Fibroblast of villous mesenchyme (primary cell): ENCODE measurements around the gene ACAD9. TPM values are rescaled to one million over a fixed set of nuclear protein-coding genes. Genes with fewer than 3 reads are reported as not detected.

ENCODE experiments used
- DNase-seq: peaks from one replicate; pipeline ENCODE4 v3.0.0-alpha.2; 2010; ENCODE audit warnings: low read depth
- H3K4me3 ChIP-seq: 2 replicates; pipeline ENCODE4 v1.5.1; 2011; ENCODE audit warnings: low read depth, mild to moderate bottlenecking, low read length
- total RNA-seq: library from RNA; depleted of rRNA; stranded (reverse); fragments of >200 nt; gene quantifications from 2 replicates; pipeline ENCODE4 v1.2.3, GENCODE V29; 2012
- TF ChIP-seq, protein P1 (sequence below): IDR thresholded peaks from 2 replicates; pipeline ENCODE4 v1.5.1; 2012; ENCODE audit warnings: low read depth, mild to moderate bottlenecking, low read length; ENCODE audit not compliant: insufficient read depth

The ACAD9 gene
- total RNA-seq, 1 donor = 35.8 TPM

DNA sequence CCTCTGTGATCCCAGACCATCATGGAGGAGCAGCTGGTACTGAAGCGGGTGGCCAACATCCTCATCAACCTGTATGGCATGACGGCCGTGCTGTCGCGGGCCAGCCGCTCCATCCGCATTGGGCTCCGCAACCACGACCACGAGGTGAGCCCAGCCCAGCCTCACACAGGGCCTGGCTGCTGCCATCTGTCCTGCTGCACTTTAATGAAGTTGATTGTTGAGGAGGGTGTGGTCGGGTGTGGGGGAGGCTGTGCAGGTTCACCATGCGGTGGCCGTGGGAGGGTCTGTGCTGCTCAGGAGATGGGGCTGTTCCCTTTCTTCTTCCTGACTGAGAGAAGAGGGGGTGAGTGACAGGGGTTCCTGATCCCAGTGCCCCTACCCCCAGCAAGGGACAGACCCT, 30.6 kb downstream of the ACAD9 start:
- no peak overlapping the region for H3K4me3 ChIP-seq

DNA sequence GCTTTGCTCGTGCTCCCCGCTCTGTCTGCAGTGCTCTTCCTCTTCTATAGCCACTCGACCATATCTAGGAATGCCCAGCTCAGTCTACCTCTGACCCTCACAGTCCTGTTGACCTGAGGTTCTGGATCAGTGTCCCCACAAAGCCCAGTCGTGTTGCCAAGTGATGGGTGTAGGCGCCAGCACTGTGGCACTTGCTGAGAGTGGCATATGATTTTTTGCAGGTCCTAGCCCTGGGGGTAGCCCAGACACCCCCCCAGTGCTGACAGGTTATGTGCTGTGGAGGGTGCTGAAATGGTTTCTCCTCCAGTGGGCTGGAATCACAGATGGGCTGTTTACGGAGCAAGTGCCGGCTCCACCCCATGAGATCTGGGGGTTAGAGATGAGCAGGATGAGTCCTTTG, 32.5 kb downstream of the ACAD9 start:
- TF ChIP-seq, protein P1, sequence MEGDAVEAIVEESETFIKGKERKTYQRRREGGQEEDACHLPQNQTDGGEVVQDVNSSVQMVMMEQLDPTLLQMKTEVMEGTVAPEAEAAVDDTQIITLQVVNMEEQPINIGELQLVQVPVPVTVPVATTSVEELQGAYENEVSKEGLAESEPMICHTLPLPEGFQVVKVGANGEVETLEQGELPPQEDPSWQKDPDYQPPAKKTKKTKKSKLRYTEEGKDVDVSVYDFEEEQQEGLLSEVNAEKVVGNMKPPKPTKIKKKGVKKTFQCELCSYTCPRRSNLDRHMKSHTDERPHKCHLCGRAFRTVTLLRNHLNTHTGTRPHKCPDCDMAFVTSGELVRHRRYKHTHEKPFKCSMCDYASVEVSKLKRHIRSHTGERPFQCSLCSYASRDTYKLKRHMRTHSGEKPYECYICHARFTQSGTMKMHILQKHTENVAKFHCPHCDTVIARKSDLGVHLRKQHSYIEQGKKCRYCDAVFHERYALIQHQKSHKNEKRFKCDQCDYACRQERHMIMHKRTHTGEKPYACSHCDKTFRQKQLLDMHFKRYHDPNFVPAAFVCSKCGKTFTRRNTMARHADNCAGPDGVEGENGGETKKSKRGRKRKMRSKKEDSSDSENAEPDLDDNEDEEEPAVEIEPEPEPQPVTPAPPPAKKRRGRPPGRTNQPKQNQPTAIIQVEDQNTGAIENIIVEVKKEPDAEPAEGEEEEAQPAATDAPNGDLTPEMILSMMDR = no peak
- DNase-seq = no peak

More for the DNA sequence above, 30.6 kb downstream of the ACAD9 start:
- TF ChIP-seq, protein P1 = no peak
- DNase-seq = no peak

DNA sequence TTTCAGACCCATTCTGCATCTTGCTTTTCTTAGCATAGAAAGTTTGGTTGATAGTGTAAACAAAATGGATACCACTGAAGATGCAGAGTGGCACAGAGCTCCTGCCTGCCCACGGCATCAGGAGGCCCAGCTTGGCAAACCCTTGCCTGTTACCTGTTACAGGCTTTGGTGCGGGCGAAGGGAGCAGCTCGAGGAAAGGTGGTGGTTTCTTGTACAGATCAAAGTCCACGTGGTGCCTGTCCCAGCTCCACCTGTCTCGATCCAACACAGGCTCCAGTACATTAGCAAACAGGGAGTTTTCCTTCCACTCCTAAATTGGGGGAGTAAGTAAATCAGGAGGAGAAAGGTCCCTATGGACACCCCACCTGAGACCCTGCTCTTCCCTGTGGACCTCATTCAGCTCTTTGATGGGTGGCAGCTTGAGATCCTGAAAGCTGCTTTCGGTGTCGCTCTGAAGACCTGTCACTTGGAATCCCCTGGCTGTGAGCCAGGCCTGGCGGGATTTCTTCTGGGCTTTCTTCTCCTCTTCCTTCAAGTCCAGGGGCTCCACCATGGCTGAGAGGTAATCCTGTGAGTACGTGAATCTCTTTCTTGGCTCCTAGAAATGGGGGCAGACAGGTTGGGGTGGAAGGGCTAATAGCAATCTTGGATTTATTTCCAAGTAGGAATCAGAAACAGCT, 35.7 kb downstream of the ACAD9 start:
- TF ChIP-seq, protein P1 = no peak
- DNase-seq = no peak
- H3K4me3 ChIP-seq = no peak overlapping the region

More for the DNA sequence above, 32.5 kb downstream of the ACAD9 start:
- H3K4me3 ChIP-seq = no peak overlapping the region

DNA sequence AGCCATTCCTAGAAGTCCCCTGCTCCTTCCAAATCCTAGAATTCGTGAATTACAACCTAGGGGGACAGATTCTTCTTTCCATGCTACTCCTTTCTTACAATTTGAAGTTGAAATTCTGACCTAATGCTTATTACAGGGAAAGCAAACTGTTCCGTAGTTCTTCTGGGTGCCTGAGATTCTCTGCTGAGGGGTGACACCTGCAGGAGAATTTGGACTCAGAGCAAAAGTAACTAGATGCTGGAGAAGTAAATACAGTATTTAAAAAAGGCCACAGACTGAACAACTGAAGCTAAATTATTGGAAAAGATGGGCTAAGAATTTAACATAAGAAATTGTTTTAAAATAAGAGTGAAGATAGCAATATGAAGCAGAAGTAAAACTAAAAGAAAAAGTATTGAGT, 37.9 kb downstream of the ACAD9 start:
- TF ChIP-seq, protein P1 = no peak
- no peak for DNase-seq

DNA sequence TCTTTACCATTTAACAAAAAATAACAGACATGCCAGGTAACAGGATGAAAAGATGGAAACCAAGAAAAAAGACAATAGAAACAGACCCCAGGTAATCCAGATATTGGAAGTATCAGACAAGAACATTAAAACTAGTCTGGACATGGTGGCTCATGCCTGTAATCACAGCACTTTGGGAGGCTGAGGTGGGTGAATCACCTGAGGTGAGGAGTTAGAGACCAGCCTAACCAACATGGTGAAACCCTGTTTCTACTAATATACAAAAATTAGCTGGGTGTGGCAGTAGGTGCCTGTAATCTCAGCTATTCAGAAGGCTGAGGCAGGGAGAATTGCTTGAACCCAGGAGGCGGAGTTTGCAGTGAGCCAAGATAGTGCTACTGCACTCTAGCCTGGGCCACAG, 40.6 kb downstream of the ACAD9 start:
- TF ChIP-seq, protein P1 = no peak
- H3K4me3 ChIP-seq = no peak overlapping the region
- DNase-seq = no peak

More for the DNA sequence above, 37.9 kb downstream of the ACAD9 start:
- no peak overlapping the region for H3K4me3 ChIP-seq

DNA sequence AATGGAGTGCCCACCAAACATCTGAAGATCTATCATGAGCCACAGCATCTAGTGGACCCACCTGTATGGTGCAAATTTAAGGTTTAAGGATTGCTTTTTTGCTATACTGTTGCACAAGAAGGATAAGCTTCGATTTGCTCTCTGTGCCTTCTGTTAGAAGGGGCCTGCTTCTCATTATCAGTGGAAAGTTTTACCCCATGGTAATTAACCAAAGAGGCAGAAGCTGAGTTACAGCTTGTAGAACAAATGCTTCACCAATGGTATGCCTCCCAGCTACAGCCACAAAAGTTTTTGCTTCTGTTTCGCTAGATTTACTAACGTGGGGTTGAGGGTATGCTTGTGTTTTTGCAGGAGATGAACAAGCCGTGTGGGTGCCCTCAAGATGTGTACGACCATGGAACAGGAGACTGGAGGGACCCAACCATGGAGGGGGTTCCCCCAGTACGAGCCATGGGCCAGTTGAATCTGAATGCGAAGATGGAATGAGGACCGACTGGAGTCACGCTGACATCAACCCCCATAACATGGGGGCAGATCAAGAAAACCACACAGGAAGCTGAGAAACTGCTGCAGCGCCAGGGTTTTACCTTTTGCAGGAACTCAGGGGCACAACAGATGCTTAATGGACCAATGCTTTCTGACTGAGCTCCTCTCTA, 43.5 kb downstream of the ACAD9 start:
- TF ChIP-seq, protein P1 = no peak
- H3K4me3 ChIP-seq = no peak overlapping the region
- DNase-seq = no peak
